Kidney tubule cell (primary cell): ENCODE results near the gene CASKIN2.
"Not testable (repeated sequence)": the region's sequence is repeated elsewhere in the genome, so short reads cannot be mapped to it uniquely, and the experiment has no call there.

Experiments
- DNase-seq: peaks from one replicate; pipeline ENCODE4 v3.0.0-alpha.2; 2018; ENCODE audit warnings: low spot score

CASKIN2 gene

DNA sequence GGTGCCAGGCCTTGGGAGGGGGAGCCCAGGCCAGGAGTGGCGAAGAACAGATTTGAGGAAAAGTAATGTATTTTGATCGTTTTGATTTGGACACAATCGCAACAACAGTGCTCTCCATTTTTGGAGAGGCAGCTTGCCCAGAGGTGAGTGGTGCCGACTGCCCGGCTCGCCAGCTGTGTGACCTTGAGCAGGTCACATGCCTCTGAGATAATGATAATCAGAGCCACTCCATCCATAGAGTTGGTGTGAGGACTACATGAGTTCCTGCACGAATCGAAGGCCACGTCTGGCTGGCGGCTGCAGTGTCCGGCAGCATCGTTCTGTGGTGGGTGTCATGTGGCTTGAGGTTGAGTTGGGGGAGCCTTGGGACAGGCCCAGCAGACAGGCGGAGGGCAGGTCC, 30.8 kb upstream of the CASKIN2 start:
- no peak for DNase-seq

DNA sequence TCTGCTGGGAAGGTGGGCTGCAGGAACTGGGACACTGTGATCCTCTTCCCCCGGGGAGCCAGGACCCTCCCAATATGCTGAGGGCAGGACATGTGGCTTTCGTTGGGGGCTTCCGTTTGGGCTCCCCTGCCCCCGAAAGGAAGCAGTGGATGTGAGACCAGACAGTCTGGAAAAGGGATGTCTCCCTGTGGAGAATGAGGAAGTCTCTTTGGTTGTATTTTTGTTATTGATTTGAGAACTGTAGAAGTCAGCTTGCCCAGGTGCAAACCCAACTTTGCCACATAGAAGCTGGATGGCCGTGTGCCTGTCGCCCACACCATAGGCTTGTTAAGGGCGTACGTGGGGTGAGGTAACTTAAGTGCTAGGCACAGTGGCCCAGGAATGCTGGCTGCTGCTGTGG, 28.9 kb upstream of the CASKIN2 start:
- no peak for DNase-seq

DNA sequence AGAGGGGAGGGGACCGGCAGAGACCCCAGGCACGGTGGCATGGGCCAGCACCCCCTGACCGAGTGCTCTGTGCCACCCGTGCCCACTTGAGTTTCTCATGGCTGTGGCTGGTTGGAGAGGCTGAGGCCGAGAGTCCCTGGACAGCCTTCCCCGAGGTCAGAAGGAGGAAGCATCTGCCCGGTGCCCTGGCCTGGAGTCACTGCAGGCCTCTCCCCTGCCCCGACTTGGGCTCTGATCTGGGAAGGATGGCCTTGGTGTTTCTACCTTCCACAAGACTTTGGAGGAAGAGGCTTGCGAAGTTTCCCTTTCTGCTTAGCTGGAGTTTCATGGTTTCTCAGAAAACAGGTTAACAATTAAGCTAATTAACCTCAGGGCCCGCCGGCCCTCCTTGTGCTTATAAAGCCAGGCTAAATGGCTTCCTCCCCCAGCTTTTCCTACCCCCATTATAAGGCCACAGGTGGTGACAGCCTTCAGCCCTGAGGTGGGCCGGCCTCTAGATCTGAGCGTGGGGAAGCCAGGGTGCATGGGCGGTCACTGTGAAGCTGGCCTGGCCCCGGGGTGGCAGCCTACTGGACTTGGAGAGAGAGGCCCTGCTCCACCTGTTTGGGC, 27.5 kb upstream of the CASKIN2 start:
- DNase-seq: peak; percentile 34

DNA sequence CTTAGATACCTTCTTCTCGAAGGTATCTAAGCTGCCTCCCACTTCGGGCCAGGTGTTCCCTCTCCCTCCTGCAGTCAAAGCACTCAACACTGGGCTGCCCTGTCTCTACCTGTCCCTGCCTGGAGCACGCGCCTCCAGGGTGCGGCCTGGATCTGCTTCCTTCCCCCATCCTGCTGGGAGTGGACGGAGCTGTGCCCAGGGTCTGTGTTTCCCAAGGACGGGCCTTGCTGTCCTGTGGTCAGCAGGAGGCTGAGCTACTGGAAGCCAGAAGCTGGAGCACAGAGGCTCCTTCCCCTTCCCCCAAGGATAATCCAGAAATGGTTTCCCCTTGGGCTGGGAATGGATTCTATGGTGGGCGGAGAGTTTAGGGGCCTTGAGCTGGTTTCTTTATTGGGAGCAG, 26.9 kb upstream of the CASKIN2 start:
- DNase-seq: no peak

DNA sequence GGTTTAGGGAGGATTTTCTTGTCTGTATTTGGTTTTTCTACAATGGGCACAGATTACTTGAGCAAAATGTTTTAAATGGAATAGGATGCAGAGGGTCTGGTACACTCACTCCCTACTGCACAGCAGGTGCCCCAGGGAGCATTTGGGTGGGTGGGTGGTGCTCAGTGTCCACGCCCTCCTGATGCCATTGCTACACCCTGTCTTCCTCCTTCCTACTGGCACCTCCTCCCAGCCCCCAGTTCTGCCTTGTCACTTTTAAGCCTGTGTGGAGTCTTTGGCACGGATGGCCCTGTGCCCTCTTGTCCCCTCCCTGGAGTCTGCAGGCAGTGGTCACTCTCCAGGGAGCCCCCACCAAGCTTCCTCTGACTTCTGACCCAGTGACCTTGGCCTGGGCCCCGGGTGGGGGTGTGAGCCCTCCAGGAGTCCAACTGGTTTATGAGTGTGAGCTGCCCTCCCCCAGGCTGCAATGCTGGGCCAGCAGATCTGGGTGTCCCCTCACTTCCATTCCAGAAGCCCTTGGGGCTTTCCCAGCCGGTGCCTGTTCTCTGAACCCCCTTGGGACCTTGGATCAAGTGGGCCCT, 25.7 kb upstream of the CASKIN2 start:
- no peak for DNase-seq

- DNase-seq: no peak
Observed at GRCh38 chr17:75539967-75540729, 24.8 kb upstream of the CASKIN2 start.

DNA sequence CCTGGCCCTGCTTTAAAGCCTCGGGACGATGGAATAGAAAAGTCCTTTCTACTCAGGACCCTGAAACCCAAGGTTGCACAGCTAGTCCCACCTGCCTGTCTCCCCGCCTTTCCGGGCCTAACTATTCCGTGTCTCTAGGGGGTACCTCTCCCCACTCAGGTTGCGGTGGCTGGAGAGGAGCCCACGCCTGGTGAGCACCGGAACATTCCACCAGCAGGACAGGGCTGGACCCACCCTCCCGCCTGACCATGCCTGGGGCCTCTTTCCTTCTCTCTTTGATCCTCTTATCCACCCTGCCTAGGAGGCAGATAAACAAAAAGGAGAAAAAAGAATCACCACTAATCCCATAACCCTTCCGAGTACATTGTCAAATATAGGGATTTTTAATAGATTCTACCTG, 21.0 kb upstream of the CASKIN2 start:
- DNase-seq: no peak

- DNase-seq: no peak
Observed at GRCh38 chr17:75535871-75536270, 20.5 kb upstream of the CASKIN2 start.

DNA sequence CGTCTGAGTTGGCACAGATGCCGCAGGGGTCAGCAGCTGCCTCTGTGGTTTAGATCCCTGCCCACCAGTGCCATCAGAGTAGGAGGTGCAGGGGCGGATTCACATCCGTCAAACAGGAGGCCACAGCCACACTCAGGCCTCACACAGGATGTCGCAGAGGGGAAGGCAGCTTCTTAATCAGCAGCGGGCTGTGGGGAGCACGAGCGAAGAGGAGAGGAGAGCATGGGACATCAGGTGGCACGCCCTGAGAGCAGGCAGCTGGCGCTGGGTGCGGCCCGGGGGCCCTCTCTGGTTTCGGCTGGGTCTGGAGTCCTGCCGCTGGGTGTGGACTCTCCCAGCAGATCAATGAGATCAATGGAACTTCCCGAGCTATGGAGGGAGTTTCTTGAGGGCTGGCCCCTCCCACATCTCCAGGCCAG, 19.8 kb upstream of the CASKIN2 start:
- no peak for DNase-seq

DNA sequence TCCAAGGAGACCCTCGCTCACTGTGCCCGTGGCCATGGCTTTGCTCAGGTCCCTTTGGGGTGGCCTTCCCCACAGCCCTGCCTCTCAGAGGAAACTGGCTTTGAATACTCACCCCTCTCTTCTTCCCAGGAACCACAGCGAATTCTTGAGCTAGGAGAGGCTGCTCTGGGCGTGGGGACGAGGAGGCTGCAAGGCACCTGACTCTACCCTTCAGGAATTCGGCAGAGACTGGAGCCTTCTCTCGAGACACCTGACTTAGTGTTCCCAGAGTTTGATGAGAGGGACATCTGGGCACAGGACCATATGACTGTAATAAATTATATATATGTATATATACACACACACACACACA, 16.4 kb upstream of the CASKIN2 start:
- DNase-seq: peak; percentile 84

GRCh38 chr17:75530837-75531720, 15.7 kb upstream of the CASKIN2 start:
- DNase-seq: no peak

GRCh38 chr17:75526555-75527270, 11.4 kb upstream of the CASKIN2 start:
- peak; percentile 20 for DNase-seq

DNA sequence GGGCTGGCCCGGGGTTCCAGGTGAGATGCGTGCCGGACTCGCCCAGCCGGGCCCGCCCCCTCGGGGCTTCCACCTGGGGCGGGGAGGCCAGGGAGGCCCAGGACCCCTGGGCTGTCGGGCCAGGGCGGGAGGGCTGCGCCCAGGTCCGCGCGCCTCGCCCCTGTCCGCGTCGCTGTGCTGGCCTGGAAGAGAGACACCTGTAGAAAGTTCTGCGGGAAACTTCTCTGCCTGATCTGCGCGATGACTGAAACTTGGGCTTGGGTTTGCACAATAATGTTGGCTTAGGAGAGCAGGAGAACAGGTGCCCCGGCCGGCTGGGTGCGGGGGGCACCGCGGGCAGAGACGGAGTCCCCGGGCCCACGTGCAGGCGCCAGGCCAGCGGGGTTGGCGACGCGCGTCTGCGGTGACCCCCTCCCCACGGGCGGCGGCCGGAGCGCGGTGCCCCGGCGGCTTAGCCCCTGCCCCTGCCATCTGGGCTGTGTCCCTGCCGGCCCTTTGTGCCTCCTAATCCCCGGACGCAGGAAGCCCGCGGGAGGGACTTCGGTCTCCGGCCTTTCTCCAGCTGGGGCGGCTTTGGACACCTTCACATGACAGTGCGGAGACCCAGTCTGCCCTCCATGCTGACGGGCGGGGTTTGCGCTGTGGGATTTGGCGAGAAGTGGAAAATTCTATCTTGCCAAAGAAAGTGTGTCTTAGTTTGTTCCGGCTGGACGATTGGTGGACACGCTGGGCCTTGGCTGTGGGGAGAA, 10.6 kb upstream of the CASKIN2 start:
- peak; percentile 37 for DNase-seq

GRCh38 chr17:75524970-75525805, 9.9 kb upstream of the CASKIN2 start, which contains the start of gene LLGL2:
Gene LLGL2 (plus strand): TSS chr17:75525697. CDS start chr17:75543427, 17,730 bp downstream.
- peak; percentile 94 for DNase-seq

DNA sequence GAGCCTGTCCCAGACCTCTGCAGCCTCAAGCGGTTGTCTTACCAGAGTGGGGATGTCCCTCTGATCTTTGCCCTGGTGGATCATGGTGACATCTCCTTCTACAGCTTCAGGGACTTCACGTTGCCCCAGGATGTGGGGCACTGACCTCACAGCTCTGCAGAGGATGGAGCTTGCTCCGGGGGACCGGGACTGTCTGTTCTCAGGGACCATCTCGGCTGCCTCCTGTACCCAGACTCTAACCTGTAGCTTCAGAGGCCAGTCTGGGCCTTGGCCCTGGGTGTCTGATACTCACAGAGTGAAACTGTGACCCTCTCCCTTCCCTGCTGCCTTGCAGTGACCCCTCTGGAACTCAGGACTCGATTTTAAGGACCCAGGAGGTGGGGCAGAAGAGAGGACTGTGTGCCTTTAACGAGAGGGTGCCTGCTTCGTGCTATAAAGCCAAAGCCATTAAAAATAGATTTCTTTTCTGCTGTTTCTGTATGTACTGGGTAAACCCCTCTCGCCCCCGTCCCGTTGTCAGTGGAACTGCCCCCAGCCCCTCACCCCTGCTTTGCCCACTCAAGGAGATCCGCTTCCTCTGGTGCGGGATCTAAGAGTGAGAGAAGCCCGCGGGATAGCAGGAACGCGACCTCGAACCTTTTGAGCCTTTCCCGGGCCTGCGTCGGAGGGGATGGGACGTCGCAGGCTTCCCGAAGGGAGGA, 9.1 kb upstream of the CASKIN2 start:
- DNase-seq: no peak

GRCh38 chr17:75523647-75524046, 8.3 kb upstream of the CASKIN2 start:
- no peak for DNase-seq

- DNase-seq: no peak
Observed at GRCh38 chr17:75521951-75522727, 6.8 kb upstream of the CASKIN2 start.

GRCh38 chr17:75521290-75521689, 6.0 kb upstream of the CASKIN2 start:
- DNase-seq: no peak

GRCh38 chr17:75520413-75520812, 5.1 kb upstream of the CASKIN2 start:
- DNase-seq: not testable (repeated sequence)
